GM08714 (cell line): Measurements from ENCODE around the gene TCF4.

Source experiments
- H3K4me3 ChIP-seq: fragments of 200-500 bp; sonication (Bioruptor generic); 2 replicates; pipeline ENCODE4 v1.5.1; 2014; ENCODE audit warnings: mild to moderate bottlenecking, low read length, inconsistent platforms
- ZNF274 ChIP-seq: IDR thresholded peaks from 2 replicates; pipeline ENCODE4 v1.6.1; 2012; ENCODE audit warnings: mild to moderate bottlenecking, low read depth, low read length

The TCF4 gene

DNA sequence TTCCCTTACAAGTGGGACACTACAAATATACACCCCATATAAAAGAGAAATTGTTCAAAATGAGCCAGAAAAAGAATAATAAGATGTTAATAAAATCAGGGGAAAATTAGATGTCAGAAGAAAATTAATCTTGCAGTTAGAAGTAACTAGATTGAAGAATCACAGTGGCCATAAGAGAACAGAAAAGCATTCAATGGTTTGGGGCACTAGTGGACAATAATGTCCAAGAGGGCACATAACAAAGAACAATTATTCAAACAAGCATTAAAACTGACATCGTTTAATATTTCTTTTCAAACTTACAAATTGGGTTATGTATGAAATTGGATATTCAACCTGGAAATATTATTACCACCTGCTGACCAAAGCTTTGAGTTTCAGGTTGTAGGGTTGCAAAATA is 12.9 kb downstream of the TCF4 start:
- H3K4me3 ChIP-seq, result no peak overlapping the region
- TF ChIP-seq ZNF274, result no peak

DNA sequence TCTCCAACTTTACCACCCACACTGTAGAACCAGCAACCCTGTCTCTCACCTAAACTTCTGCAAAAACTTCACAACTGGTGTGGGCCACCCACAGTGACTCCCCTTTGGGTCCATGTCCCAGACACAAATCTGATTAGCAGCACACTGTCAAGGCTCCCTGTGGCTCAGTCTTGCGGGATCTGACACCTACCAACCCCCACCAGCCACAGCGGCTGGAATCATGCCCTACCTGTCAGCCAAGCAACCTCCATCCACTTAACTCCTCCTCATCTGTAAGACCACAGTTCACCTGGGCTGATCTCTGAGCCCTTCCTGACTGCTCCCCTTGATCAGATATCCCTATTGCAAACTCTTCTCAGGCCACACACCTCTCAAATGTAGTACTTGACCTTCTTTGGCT is 14.6 kb downstream of the TCF4 start:
- TF ChIP-seq ZNF274, result no peak
- no peak overlapping the region for H3K4me3 ChIP-seq

DNA sequence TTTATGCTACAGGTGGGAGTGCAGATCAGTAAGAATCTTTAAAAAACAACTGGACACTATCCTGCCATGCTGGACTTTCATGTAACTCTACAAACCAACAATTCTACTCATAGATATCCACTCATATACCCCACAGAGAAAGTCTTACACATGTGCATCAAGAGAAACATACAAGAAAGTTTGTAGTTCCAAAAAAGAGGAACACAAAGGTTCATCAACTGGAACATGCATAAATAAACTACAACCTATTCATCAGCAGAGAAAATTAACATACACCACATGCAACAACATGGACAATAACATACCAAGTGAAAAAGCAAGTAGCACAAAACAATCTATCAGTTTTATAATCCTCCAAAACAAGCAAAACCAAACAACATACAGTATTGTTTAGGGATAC is 17.0 kb downstream of the TCF4 start:
- no peak overlapping the region for H3K4me3 ChIP-seq
- no peak for TF ChIP-seq ZNF274

DNA sequence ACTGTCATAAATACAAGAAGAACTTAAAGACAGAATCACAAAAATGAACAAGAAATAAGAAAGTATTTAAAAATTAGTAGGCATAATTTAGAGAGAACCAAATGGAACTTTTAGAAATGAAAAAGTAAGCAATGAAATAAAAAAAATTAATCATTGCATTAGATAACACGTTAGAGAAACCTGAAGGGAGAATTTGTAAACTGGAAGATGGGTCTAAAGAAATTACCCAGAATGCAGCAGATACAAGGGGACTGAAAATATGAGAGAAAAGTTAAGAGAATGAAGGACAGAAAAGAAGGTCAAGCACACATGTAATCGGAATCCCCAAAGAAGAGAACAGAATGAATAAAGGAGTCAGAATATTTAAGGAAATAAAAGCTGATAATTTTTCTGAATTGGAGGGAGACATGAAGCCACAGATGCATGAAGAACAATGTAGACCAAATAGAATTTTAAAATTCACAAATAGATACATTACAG is 21.5 kb downstream of the TCF4 start:
- TF ChIP-seq ZNF274, result no peak
- no peak overlapping the region for H3K4me3 ChIP-seq

DNA sequence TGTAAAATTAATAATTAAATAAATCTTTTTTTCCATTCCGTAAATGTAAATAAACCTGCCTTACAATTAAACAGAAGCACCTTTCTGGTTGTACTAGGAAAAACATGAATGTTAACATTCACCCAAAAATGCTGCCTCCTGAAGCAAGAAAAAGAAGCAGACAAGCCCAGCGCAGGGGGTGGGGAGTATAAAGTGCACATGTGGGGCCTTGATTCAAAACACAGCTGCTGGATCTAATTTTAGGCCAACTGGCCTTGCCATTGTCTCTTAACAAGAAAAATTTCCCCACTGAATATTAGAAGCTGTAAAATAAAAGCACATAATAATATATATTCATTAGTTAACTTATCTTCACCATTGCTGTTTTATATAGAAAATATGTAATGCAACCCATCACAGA is 28.3 kb downstream of the TCF4 start:
- H3K4me3 ChIP-seq, result no peak overlapping the region
- no peak for TF ChIP-seq ZNF274

DNA sequence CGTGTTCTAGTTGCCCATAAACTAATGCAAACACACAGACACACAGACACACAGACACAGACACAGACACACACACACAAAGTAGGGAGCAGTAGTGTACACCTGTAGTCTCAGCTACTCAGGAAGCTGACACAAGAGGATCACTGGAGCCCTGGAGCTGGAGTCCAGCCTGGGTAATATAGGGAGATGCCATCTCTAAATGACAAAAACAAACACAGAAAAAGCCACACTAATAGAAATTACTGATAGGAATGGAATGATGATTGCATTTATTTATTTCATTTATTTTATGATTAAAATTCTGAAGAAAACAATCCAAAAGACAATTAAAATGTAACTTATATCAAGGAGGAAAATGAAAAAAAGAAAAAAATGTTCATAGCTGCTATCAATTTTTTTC is 30.8 kb downstream of the TCF4 start:
- no peak overlapping the region for H3K4me3 ChIP-seq
- no peak for TF ChIP-seq ZNF274

DNA sequence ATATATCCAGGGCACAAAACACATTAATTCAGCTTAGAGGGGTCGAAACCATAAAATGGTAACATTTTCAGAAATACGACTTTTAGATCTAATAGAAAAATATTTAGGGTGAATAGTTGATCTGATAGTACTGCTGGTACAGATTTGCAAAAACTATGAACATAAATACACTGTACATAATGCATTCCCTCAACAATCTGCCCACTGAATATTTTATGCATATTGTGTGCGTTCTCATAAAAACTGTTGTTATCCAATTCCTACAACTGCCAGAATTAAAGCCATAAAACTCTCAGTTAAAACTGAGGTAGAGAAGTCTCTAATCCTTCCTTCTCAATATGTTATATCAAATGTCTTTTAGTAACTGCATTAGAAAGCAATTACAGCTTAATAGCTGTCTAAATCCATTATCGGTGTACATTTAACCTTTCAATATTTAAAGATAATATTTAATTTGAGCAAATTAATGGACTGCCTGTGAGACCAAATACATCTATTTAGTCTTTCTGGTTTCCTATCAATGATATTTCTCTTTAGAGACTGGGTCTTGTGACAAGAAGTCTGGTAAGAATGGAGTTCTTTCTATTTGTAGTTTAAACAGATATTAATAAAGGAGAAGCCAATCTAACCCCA is 32.5 kb downstream of the TCF4 start:
- no peak overlapping the region for H3K4me3 ChIP-seq
- TF ChIP-seq ZNF274, result no peak

DNA sequence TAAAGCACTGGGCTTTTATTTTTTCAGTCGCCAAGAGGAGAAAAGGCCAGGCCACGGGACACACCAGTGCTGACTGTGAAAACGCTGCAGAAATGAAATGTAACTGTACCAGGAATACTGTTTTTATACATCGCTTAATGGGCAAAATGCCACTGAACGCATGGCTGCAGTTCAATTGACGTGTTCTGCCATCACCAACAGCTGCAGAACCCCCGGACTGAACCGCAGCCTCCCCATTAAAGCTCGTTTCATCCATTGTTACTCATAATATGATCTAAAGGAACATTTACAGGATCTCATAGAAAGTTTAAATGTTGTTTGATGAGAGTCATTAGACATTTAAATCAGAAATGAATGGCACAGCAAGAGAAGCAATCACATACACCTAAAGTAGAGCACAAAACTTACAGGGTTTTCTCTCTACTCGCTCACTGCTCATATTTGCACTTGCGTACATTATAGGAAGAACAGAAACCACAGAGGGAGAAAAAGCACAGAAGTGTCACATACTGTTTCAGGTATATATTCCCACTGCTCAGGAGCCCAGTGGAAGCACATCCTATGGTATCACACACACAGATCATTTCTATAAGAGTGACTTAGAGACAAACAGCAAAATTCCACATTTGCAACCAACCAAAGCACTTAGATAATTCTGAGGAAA is 35.3 kb downstream of the TCF4 start:
- H3K4me3 ChIP-seq, result no peak overlapping the region
- TF ChIP-seq ZNF274, result no peak

DNA sequence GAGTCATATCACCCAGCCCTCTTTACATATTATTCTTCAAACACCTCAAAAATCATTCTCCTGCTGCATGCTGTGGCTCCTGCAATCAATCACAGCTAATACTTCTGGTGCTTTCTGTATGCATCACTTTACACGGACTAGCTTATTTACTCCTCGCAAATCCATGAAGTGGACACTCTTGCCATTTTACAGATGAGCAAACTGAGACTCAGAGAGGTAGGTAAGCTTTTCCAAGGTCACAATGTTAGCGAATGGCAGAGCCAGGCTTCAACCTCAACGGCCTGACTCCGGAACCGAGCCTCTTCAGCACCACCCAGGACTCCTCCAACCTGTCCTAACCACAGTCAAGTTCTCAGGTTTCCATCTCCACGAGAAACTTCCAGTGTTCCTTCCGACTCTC is 36.8 kb downstream of the TCF4 start:
- TF ChIP-seq ZNF274, result no peak
- H3K4me3 ChIP-seq, result no peak overlapping the region

DNA sequence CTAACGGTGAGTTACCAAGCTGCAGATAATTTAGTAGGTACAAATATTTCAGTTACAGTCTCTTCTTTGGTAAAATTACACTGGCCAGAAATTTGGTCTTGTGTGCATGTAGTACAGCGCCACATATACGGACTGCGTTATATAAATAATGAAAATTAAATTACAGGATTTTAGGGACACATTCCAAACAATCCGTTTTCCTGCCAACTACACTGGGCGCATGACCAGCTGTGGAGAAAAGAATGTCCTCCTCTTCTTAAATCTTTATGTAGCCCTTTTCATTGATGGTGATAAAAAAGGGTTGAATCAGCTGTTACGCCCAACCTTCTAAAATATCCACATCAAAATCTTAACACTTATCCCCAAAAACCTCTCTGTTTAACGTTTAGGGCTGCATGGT is 37.5 kb downstream of the TCF4 start:
- no peak for TF ChIP-seq ZNF274
- H3K4me3 ChIP-seq, result no peak overlapping the region

DNA sequence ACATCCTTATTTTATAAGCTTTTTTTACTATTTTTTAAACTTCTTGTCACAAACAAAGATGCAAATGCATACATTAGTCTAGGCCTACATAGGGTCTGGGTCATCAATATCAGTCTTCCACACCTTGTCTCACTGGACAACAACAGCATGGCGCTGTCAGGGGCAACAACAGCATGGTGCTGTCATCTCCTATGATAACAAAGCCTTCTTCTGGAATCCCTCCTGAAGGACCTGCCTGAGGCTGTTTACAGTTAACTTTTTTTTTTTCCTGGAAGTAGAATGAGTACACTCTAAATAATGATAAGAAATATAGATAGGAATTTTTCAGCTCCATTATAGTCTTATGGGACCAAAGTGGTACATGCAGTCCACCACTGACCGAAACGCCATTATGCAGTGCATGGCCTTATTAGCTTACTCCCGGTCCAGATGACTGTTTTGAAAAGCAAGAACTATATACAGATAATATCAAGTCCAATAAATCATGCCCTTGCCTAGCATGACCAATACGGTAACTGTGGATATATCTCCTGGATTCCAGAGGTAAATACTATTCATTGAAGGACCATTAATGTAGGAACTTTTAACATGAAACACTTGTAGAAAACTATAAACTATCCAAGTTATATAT is 38.4 kb downstream of the TCF4 start:
- H3K4me3 ChIP-seq, result no peak overlapping the region
- TF ChIP-seq ZNF274, result no peak

DNA sequence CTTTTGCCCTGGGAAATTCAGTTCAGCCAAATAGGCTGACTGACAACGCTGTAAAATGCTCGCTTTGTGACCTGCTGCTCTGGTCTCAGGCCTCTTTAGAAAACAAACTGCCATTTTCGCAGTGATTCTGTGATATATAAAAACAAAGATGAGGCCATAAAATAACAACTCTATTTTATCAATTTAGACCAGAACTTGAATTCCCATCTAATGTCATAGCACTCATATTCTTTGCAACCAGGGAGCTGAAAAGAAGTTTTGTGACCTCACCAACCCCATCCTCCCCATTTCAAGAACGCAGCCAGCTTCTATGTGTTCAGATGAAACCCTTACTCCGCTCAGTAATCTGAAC is 40.3 kb downstream of the TCF4 start:
- TF ChIP-seq ZNF274, result no peak

DNA sequence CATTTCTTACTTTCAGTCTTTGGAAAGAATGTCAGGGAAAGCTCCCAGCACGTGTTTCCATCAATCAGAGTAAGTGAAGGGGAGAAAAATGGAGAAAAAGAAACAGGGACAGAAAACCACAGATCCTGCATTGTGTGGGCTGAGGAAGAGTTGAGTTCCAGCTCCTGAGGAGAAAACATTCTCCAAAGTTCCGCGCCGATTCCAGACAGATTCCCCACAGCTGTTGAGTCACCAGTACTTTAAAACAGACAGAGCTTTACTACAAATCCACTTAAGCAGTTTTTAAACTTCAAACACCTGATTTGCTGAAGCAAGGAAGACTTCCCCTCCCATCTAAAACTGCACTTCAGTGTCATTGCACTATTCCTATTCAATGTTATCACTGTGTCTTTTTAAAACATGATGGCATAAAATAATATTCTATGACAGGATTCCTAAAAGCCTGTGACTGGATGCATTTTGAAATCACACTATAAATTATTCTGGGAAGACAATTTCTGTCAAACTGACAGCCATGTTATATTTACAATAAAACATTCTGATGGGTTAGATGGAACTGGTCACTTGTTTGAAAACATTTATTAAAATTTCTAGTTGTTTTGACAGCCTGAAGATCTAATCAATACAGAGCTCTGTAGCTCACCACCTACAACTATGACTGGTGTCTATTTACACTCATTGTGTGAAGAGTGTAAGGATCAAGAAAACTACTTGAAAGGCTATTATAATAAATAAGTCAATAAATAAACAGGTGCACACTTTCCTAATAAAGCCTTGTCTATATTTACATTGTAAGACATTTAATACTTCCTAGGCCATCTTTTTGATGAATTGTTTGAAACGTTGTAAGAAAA is 40.9 kb downstream of the TCF4 start:
- TF ChIP-seq ZNF274, result no peak

More for the DNA sequence above, 40.3 kb downstream of the TCF4 start:
- H3K4me3 ChIP-seq, result no peak overlapping the region

DNA sequence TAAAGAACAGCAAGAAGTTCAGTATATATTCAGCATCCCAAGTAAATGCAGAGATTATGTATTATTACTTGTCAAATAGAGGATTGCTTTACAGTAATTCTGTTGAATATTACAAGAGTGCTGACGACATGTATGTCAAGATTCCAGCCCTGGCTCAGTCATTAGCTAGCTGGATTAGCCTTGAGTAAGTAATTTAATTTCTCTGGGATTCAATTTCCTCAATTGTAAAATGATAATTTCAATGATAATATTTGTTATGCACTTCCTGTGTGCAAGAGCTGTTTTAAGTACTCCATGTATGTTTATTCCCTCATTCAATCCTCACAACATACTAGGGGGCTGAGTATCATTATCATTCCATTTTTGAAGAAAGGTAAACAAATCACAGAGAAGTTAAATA is 44.0 kb downstream of the TCF4 start:
- no peak overlapping the region for H3K4me3 ChIP-seq
- TF ChIP-seq ZNF274, result no peak

More for the DNA sequence above, 40.9 kb downstream of the TCF4 start:
- H3K4me3 ChIP-seq, result no peak overlapping the region
